K562 (cell line): ENCODE data around the gene TMEM135. TPM values are rescaled to one million over a fixed set of nuclear protein-coding genes. Genes with fewer than 3 reads are reported as not detected.

Experiments
- ATAC-seq: fragments of 200-7000 bp; cut with Tn5 transposase; 3 replicates; pipeline ENCODE4 v1.9.1; 2020; ENCODE audit warnings: moderate library complexity
- BruUV-seq: library from RNA; stranded (reverse); fragments of 400-500 nt; replicated peaks from 2 replicates; lab custom pipeline; 2021; lab: Mats Ljungman, UMichigan
- CTCF ChIA-PET: fragments of 300-600 bp; formaldehyde crosslinking; extraction: SDS; loops from one replicate; lab custom pipeline; 2021; ENCODE audit warnings: low intra/inter-chr PET ratio; lab: Yijun Ruan, JAX
- POLR2A ChIA-PET: fragments of 300-600, 350-650 bp; sonication (Branson Sonifier 250); formaldehyde crosslinking; extraction: SDS; loops from one replicate; lab custom pipeline; 2021; ENCODE audit warnings: antibody characterized with exemption, inconsistent platforms; lab: Yijun Ruan, JAX
- DNase-seq, 4 experiments: peaks; one replicate each; pipeline versions ENCODE4 v3.0.0 to v3.0.0-alpha.2; 2011 to 2018; ENCODE audit warnings: low spot score in 3 of 4, mixed read lengths in 3 of 4; ENCODE audit errors: extremely low read depth in 1 of 4
- FAIRE-seq: peaks from 2 replicates; lab custom pipeline; 2011; peaks lifted over from hg19 to GRCh38; lab: Jason Lieb, UNC
- H2AFZ ChIP-seq: 2 replicates; pipeline ENCODE4 v1.6.0; 2011; ENCODE audit warnings: low read depth, low read length, control low read depth, inconsistent platforms
- H3K27ac ChIP-seq: fragments of 200-600 bp; 3 replicates; pipeline ENCODE4 v1.8.0; 2011; ENCODE audit warnings: low read depth, mild to moderate bottlenecking, control low read depth, inconsistent platforms, low read length, moderate library complexity, mixed read lengths; ENCODE audit errors: extremely low read depth
- H3K27me3 ChIP-seq, 2 experiments: fragments of 300-600 bp in 1 of 2; 2 replicates in 1 of 2; 3 replicates in 1 of 2; pipeline versions ENCODE4 v1.6.0 to v1.8.0; 2011; ENCODE audit warnings: inconsistent platforms in 2 of 2, low read length in 2 of 2, mild to moderate bottlenecking in 1 of 2, mixed read lengths in 1 of 2, moderate library complexity in 1 of 2; ENCODE audit not compliant: control insufficient read depth in 2 of 2, insufficient read depth in 2 of 2
- H3K36me3 ChIP-seq: fragments of 300-600 bp; 3 replicates; pipeline ENCODE4 v1.8.0; 2011; ENCODE audit warnings: mild to moderate bottlenecking, low read length, inconsistent platforms; ENCODE audit not compliant: control insufficient read depth, insufficient read depth
- H3K4me1 ChIP-seq, 2 experiments: fragments of 200-600 bp in 1 of 2; replicated peaks in 1 of 2; 2 replicates in 1 of 2; 3 replicates in 1 of 2; pipeline versions ENCODE4 v1.5.1 to v1.8.0; 2011; ENCODE audit warnings: inconsistent platforms in 2 of 2, low read length in 2 of 2, mild to moderate bottlenecking in 1 of 2, mixed read lengths in 1 of 2, moderate library complexity in 1 of 2; ENCODE audit not compliant: control insufficient read depth in 2 of 2, insufficient read depth in 2 of 2
- H3K4me2 ChIP-seq: 2 replicates; pipeline ENCODE4 v1.6.1; 2011; ENCODE audit warnings: low read length, control low read depth, inconsistent platforms, mixed read lengths; ENCODE audit not compliant: insufficient read depth
- H3K4me3 ChIP-seq: fragments of 200-600 bp; sonication (generic), shearing (Covaris generic); 2 replicates; pipeline ENCODE4 v1.5.1; 2016; ENCODE audit warnings: control low read depth, inconsistent platforms
- H3K79me2 ChIP-seq: fragments of 200-600 bp; 3 replicates; pipeline ENCODE4 v1.8.0; 2011; ENCODE audit warnings: low read length, inconsistent platforms; ENCODE audit not compliant: control insufficient read depth, insufficient read depth
- H3K9ac ChIP-seq, 2 experiments: 2 replicates each; pipeline versions ENCODE4 v1.6.0 to v1.6.1; 2011; ENCODE audit warnings: low read depth in 2 of 2, low read length in 2 of 2, control low read depth in 1 of 2, inconsistent platforms in 1 of 2, mild to moderate bottlenecking in 1 of 2, mixed read lengths in 1 of 2; ENCODE audit not compliant: insufficient read depth in 1 of 2
- H3K9me1 ChIP-seq: one replicate; pipeline ENCODE4 v1.6.0; 2011; ENCODE audit warnings: inconsistent platforms, mild to moderate bottlenecking, low read length, moderate library complexity; ENCODE audit not compliant: control insufficient read depth, insufficient read depth
- H3K9me3 ChIP-seq: replicated peaks from 2 replicates; pipeline ENCODE4 v1.5.1; 2011; ENCODE audit warnings: low read depth, low read length, inconsistent platforms; ENCODE audit not compliant: control insufficient read depth, insufficient read depth
- H4K20me1 ChIP-seq: replicated peaks from 2 replicates; pipeline ENCODE4 v1.6.1; 2011; ENCODE audit warnings: low read length, inconsistent platforms, mixed read lengths; ENCODE audit not compliant: control insufficient read depth, insufficient read depth
- CBFA2T3 ChIP-seq: fragments of 450-650 bp; IDR thresholded peaks from 2 replicates; pipeline ENCODE4 v1.6.1; 2017
- CHCHD3 ChIP-seq: fragments of 250-450 bp; sonication (Bioruptor Pico); IDR thresholded peaks from 2 replicates; pipeline ENCODE4 v2.1.2; 2022; ENCODE audit warnings: mild to moderate bottlenecking
- DLX4 ChIP-seq: fragments of 250-450 bp; sonication (Bioruptor Pico); IDR thresholded peaks from 2 replicates; pipeline ENCODE4 v1.6.1; 2021; ENCODE audit warnings: mild to moderate bottlenecking
- ERF ChIP-seq: fragments of 450-650 bp; formaldehyde crosslinking; IDR thresholded peaks from 2 replicates; pipeline ENCODE4 v1.4.0; 2020; ENCODE audit warnings: mild to moderate bottlenecking, mixed read lengths
- HNRNPL ChIP-seq: fragments of 200-400 bp; formaldehyde crosslinking; IDR thresholded peaks from 2 replicates; pipeline ENCODE4 v1.6.1; 2017; ENCODE audit warnings: low read depth, mild to moderate bottlenecking, low read length
- JUN ChIP-seq, 2 experiments: sonication (generic) in 1 of 2; formaldehyde crosslinking in 1 of 2; IDR thresholded peaks; 2 replicates each; pipeline versions ENCODE4 v1.6.1 to v1.8.0; 2012 to 2022; ENCODE audit warnings: borderline replicate concordance in 2 of 2, mild to moderate bottlenecking in 2 of 2, improper control_type of control experiment in 1 of 2, low read depth in 1 of 2, low read length in 1 of 2, missing genetic modification reagents in 1 of 2
- L3MBTL2 ChIP-seq: fragments of 450-650 bp; IDR thresholded peaks from 2 replicates; pipeline ENCODE4 v1.6.1; 2016; ENCODE audit warnings: mild to moderate bottlenecking, moderate library complexity
- MEIS2 ChIP-seq: fragments of 450-650 bp; IDR thresholded peaks from 2 replicates; pipeline ENCODE4 v1.6.1; 2014; ENCODE audit warnings: mild to moderate bottlenecking; ENCODE audit not compliant: partially characterized antibody
- NFE2L1 ChIP-seq: fragments of 450-650 bp; IDR thresholded peaks from 2 replicates; pipeline ENCODE4 v1.6.1; 2016; ENCODE audit warnings: missing genetic modification characterization, low read depth, mild to moderate bottlenecking, missing compliant biosample characterization, moderate library complexity, borderline replicate concordance
- NFRKB ChIP-seq: fragments of 450-650 bp; IDR thresholded peaks from 2 replicates; pipeline ENCODE4 v1.6.1; 2016; ENCODE audit warnings: low read depth
- RBM17 ChIP-seq: fragments of 200-400 bp; formaldehyde crosslinking; IDR thresholded peaks from 2 replicates; pipeline ENCODE4 v1.6.1; 2017; ENCODE audit warnings: low read depth, mild to moderate bottlenecking, low read length, borderline replicate concordance
- SUPT5H ChIP-seq: fragments of 450-650 bp; IDR thresholded peaks from 2 replicates; pipeline ENCODE4 v1.6.1; 2016
- TEAD4 ChIP-seq, 2 experiments: sonication (generic) in 1 of 2; formaldehyde crosslinking in 1 of 2; IDR thresholded peaks; 2 replicates each; pipeline versions ENCODE4 v1.6.1 to v1.8.0; 2012 to 2022; ENCODE audit warnings: borderline replicate concordance in 1 of 2, inconsistent platforms in 1 of 2, low read length in 1 of 2, mild to moderate bottlenecking in 1 of 2, missing genetic modification reagents in 1 of 2
- VEZF1 ChIP-seq: fragments of 200-800 bp; sonication (Bioruptor generic); IDR thresholded peaks from 2 replicates; pipeline ENCODE4 v1.6.1; 2017; ENCODE audit warnings: missing genetic modification characterization, missing compliant biosample characterization
- ZEB2 ChIP-seq: fragments of 450-650 bp; IDR thresholded peaks from 2 replicates; pipeline ENCODE4 v1.6.1; 2016
- ZNF445 ChIP-seq: fragments of 250-450 bp; sonication (Bioruptor Pico); IDR thresholded peaks from 2 replicates; pipeline ENCODE4 v1.4.0; 2020; ENCODE audit warnings: low read depth, mild to moderate bottlenecking, moderate library complexity
- ZNF77 ChIP-seq: fragments of 250-450 bp; sonication (Bioruptor Pico); IDR thresholded peaks from 2 replicates; pipeline ENCODE4 v1.5.0; 2020
- WGBS: fragments of 100-300 bp; shearing (Covaris generic); methylation state at CpG from one replicate; pipeline ENCODE4 v1.1.6; 2016; ENCODE audit warnings: low coverage, mixed read lengths; ENCODE audit not compliant: insufficient coverage; ENCODE audit errors: missing lambda C conversion rate; 5-methylcytosine and 5-hydroxymethylcytosine counted together
- in situ Hi-C: fragments of 300-500 bp; cut with MboI; formaldehyde crosslinking; loops from 4 replicates; pipeline ENCODE4 v1.15.0; 2018; ENCODE audit warnings: inconsistent platforms, mixed read lengths
- intact Hi-C: fragments of 100-400 bp; cut with micrococcal nuclease; formaldehyde crosslinking; loops from 2 replicates; pipeline ENCODE4 v1.14.2; 2022
- polyA plus RNA-seq, 8 experiments: library from polyadenylated mRNA; depleted of rRNA in 4 of 8; stranded (reverse) in 5 of 8; unstranded in 3 of 8; fragments of >200 nt; fragmentation: Nextera tagmentation in 2 of 8; fragmentation: Illumina TruSeq in 1 of 8; extraction: Ambion mirVana in 2 of 8; extraction: Trizol in 1 of 8; gene quantifications; 2 replicates each; pipeline versions ENCODE4 v1.2.1 to v1.2.3, GENCODE V29; 2011 to 2014; ENCODE audit warnings: inconsistent platforms in 1 of 8, missing spikeins in 1 of 8
- total RNA-seq, 7 experiments: library from RNA; depleted of rRNA in 6 of 7; stranded (reverse); fragments of >200 nt in 6 of 7; fragmentation: Illumina TruSeq in 2 of 7; extraction: Trizol in 2 of 7; gene quantifications; 2 replicates each; pipeline versions ENCODE4 v1.2.1 to v1.2.3, GENCODE V29; 2011 to 2021; ENCODE audit warnings: low replicate concordance in 1 of 7

Gene TMEM135
- total and polyA plus RNA-seq, 9 of the 15 experiments (the other 6 are each of a cell fraction or from before 2014, with no cell fraction given) = 17.3 to 53.6 (median 24.9) TPM

- Histone ChIP-seq H3K9me1 (no peaks in the 10 kb centered on the region), H4K20me1 (no peaks in the 10 kb centered on the region), H3K9ac (no peak overlapping the region; a peak in 1 of 4 replicates), H3K4me2 (no peak overlapping the region), H3K79me2 (no peaks in the 10 kb centered on the region; the same call in 2 of the 3 replicates), H2AFZ (no peak overlapping the region), H3K27ac (0 out of 3 replicates have a peak overlapping the region, but pooled peaks have one; percentile 19), H3K4me1 (peaks cover 7 to 16% of the 10 kb centered on the region in 2 experiments; a peak in 3 of 5 replicates), H3K36me3 (no peaks in the 10 kb centered on the region), H3K4me3 (no peak overlapping the region), H3K27me3 (no peaks in the 10 kb centered on the region), H3K9me3 (no peaks in the 10 kb centered on the region; the same call in 1 of the 2 replicates)
- FAIRE-seq (no peak), ATAC-seq (no peak), DNase-seq (no peak)
- intact Hi-C loops = loop anchor here (5.0 kb wide), 1 partner anchor 78 kb away; no protein-coding TSS in a partner anchor
- ChIA-PET CTCF (no interaction called here), POLR2A (no interaction called here)
- in situ Hi-C loops = no loop called here
- BruUV-seq = no TSS peak
- TF ChIP-seq RBM17 (no peak), NFRKB (no peak), ERF (CRISPR knock-in tag) (no peak), ZNF445 (CRISPR knock-in tag) (no peak), SUPT5H (no peak), ZNF77 (no peak), HNRNPL (no peak), CBFA2T3 (peak; percentile 9; the same call in 1 of the 2 replicates), JUN (IDR thresholded peaks at IDR 0.05; ENCODE audit: borderline replicate concordance, low read depth, low read length) (no peak), JUN (CRISPR knock-in tag; IDR thresholded peaks at IDR 0.05; ENCODE audit: borderline replicate concordance) (no peak), MEIS2 (peak; percentile 23), ZEB2 (no peak), CHCHD3 (CRISPR knock-in tag) (no peak), NFE2L1 (tag) (no peak), DLX4 (CRISPR knock-in tag) (no peak), L3MBTL2 (no peak), VEZF1 (CRISPR knock-in tag) (no peak), TEAD4 (IDR thresholded peaks at IDR 0.05; ENCODE audit: low read length) (peak; percentile 41; the same call in 1 of the 2 replicates), TEAD4 (CRISPR knock-in tag; IDR thresholded peaks at IDR 0.05; ENCODE audit: borderline replicate concordance) (no peak)
- WGBS = 45% methylated on average over 2 of the region's 2 CpGs
Observed at GRCh38 chr11:87193756-87194470, 156.2 kb downstream of the TMEM135 start.
